Activated CD4-positive, alpha-beta T cell treated with anti-CD3 and anti-CD28 coated beads, Interleukin-2, Interleukin-4, amounts not matched to agents 100 ng/mL and 50 ng/mL, durations not matched to agents 16 hours and 8 hours (primary cell): ENCODE data around the gene ASPSCR1.

ENCODE experiments used
- DNase-seq: peaks from one replicate; pipeline ENCODE4 v3.0.0-alpha.2; 2020; ENCODE audit warnings: low spot score

The ASPSCR1 gene

GRCh38 chr17:82041144-82041814 is 63.9 kb downstream of the ASPSCR1 start:
- DNase-seq: no peak

DNA sequence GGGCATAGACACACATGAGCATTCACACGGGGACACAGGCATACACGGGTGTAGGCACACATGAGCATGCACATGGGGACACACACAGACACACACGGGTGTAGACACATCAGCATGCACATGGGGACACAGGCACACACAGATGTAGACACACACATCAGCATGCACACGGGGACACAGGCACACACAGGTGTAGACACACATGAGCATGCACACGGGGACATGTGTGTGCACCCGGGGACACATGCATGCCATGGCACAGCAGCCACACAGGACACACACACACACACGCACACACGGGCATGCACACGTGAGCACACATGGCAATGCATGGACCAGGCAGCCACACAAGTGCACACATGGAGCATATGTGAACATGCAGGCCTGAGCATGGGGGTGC is 65.2 kb downstream of the ASPSCR1 start:
- DNase-seq: no peak

DNA sequence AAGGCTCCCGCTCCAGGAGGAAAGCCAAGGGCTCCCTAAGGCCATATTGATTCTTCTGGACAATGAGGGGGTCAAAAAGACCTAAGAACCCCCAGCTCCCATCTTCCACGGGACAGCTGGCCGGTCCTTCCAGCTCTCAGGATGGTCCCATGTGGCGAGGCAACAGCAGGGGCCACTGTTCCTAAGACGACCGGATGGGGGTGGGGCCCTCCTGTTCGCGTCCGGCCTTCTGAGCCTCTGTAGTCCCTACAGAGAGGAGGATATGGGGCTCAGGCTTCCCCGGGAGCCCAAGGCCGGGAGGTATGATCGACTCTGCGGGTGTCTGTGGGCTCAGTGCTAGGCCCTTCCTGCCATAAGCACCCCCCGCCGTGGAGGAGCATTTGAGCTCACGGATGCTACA is 66.1 kb downstream of the ASPSCR1 start:
- DNase-seq: no peak

DNA sequence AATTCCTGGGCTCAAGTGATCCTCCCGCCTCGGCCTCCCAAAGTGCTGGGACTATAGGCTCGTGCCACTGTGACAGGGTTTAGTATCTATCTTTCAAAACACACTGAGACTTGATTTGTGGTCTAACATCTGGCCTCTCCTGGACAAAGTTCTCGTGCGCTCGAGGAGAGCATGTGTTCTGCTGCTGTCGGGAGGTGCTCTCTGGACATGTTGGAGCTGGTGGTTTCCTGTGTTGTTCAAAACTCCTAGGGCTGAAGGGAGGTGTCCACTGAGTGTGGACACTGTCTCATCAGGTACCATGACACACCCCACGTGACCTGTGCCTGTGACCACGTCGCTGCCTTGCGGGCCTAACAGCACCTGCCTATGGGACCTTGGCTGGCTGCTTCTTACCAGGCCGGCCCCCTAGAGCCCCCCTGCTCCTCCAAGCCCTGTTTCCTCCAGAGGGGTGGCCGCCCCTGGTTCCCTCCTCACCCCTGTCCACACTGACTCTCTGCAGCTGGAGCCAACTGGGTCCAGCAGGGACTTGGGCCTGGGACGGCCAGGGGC is 68.6 kb downstream of the ASPSCR1 start:
- no peak for DNase-seq

DNA sequence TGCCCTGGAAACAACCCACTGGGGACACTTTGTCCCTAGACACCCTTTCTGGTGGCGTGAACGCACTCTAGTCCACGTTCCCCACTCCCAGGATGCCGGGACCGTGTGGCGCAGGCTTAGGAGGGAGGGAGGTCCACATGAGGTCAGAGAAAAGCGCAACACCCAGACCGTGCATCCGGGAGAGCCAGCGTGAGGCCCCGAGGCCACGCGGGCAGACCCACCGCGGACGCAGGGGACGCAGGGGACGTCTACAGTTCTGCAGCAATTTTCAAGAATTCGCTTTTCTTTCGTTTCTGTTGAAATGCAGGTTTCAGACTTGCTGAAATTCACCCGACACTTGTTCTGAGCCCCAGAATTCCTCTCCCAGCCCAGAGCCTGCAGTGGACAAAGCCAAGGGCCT is 69.5 kb downstream of the ASPSCR1 start:
- no peak for DNase-seq

DNA sequence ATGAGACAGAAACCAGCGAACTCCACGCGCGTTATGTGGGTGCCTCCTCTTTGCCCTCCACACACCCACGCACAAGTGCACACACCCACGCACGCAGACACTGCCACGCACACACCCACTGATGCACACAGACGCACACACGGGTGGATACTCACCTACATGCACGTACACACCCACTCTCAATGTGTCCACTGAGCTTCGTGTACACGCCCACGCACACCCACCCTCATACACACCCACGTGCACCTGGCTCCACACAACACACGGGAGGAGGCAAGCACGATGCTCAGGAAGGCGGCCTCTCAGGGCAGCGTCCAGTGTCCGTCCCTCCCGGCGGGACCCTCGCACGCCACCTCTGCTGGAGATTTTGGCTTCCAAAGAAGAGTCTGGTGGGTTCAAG is 70.0 kb downstream of the ASPSCR1 start:
- DNase-seq: no peak

- no peak for DNase-seq
Observed at GRCh38 chr17:82047914-82048570, 70.6 kb downstream of the ASPSCR1 start.

- DNase-seq: no peak
Observed at GRCh38 chr17:82048571-82048971, 71.1 kb downstream of the ASPSCR1 start.

DNA sequence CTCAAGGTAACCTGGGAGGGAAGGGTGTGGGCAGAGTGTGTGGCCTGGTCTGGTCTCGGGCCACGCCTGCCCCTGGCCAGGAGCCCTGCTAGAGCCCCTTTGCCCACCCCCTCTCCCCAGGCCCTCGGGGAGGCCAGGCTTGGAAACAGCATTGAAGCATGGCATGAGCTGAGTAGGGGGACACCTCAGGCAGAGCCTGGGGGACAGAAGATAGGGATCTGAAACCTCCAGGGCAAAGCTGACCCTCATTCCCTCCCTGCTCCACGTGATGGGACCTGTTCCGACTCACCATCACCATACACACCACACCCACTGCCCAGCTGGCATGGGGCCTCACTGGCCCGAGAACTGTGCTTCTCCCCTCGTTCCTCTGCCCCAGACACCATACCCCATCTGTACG is 71.7 kb downstream of the ASPSCR1 start:
- no peak for DNase-seq

- DNase-seq: no peak
Observed at GRCh38 chr17:82049521-82049971, 72.1 kb downstream of the ASPSCR1 start.

- no peak for DNase-seq
Observed at GRCh38 chr17:82050152-82050760, 72.8 kb downstream of the ASPSCR1 start.

GRCh38 chr17:82050761-82051641 is 73.6 kb downstream of the ASPSCR1 start:
- DNase-seq: no peak

GRCh38 chr17:82051776-82052637 is 74.6 kb downstream of the ASPSCR1 start, which contains the start of the genes GPS1 and RFNG:
Gene GPS1 (plus strand): TSS chr17:82051898. CDS start chr17:82051932, 34 bp downstream.
Gene RFNG (minus strand): TSS chr17:82051811. CDS start chr17:82051766, 45 bp downstream.
- DNase-seq: peak; percentile 75

- DNase-seq: no peak
Observed at GRCh38 chr17:82052638-82053059, 75.2 kb downstream of the ASPSCR1 start.

DNA sequence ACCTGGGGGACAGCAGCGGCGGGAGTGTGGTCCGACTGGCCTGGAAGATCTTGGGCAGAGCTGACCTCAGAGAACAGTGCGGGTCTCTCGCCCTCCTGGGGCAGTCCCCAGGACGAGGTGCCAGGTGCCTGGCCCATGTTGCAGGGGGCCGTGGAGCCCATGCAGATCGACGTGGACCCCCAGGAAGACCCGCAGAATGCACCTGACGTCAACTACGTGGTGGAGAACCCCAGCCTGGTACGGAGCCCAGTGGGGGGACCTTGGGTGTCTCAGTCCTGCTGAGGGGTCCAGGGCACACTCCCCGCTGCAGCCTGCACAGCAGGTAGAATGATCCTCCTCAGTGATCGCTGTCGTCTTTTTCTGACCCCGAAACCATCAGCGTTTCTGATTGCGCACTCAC is 75.7 kb downstream of the ASPSCR1 start:
- no peak for DNase-seq

GRCh38 chr17:82053556-82054263 is 76.3 kb downstream of the ASPSCR1 start:
- DNase-seq: no peak

GRCh38 chr17:82054351-82055022 is 77.1 kb downstream of the ASPSCR1 start:
- no peak for DNase-seq

GRCh38 chr17:82055023-82055964 is 77.9 kb downstream of the ASPSCR1 start:
- no peak for DNase-seq
